HG03108 (cell line): ENCODE measurements around the gene PTPN11.
"Not testable (repeated sequence)": the region's sequence is repeated elsewhere in the genome, so short reads cannot be mapped to it uniquely, and the experiment has no call there.

Experiments used
- ATAC-seq: cut with Tn5 transposase; IDR thresholded peaks from one replicate; pipeline ENCODE4 v1.9.1; 2021; ENCODE audit warnings: moderate library complexity; ENCODE audit not compliant: unreplicated experiment

Gene PTPN11

DNA sequence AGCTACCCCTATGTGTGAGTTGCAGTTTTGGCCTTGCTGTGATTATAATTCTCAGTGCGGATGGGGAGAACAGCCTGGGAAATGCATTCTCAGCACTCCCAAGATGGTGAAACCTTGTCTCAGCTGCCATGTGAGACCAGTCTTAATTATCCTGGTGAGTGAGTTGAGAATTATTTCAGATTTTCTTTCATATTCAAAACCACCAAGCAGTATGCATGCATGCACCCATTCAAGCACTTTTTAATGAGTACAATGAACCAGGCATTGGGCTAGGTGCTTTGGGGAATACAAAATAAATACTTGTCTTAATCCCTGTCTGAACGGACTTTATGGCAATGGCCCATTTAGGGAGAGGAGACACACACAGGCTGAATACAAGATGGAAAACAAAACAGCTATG lies 94.7 kb downstream of the PTPN11 start:
- no peak for ATAC-seq

- no peak for ATAC-seq
Observed at GRCh38 chr12:112514456-112514855, 95.7 kb downstream of the PTPN11 start.

GRCh38 chr12:112514926-112515642 lies 96.3 kb downstream of the PTPN11 start:
- ATAC-seq = no peak

GRCh38 chr12:112515868-112516267 lies 97.1 kb downstream of the PTPN11 start:
- ATAC-seq = no peak

- ATAC-seq = no peak
Observed at GRCh38 chr12:112517730-112518364, 99.1 kb downstream of the PTPN11 start.

- no peak for ATAC-seq
Observed at GRCh38 chr12:112518365-112518735, 99.6 kb downstream of the PTPN11 start.

DNA sequence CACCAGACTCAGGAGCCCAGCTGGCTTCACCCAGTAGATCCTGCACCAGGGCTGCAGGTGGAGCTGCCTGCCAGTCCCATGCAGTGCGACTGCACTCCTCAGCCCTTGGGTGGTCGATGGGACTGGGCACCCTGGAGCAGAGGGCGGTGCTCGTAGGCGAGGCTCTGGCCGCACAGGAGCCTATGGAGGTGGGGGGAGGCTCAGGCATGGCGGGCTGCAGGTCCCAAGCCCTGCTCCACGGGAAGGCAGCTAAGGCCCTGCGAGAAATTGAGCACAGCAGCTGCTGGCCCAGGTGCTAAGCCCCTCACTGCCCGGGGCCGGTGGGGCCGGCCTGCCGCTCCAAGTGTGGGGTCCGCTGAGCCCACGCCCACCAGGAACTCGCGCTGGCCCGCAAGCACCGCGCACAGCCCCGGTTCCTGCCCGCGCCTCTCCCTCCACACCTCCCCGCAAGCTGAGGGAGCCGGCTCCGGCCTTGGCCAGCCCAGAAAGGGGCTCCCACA lies 101.1 kb downstream of the PTPN11 start:
- not testable (repeated sequence) for ATAC-seq

GRCh38 chr12:112523856-112524255 lies 105.1 kb downstream of the PTPN11 start:
- ATAC-seq = no peak

GRCh38 chr12:112524269-112524668 lies 105.5 kb downstream of the PTPN11 start:
- ATAC-seq = no peak

- ATAC-seq = no peak
Observed at GRCh38 chr12:112524676-112525425, 106.1 kb downstream of the PTPN11 start.

DNA sequence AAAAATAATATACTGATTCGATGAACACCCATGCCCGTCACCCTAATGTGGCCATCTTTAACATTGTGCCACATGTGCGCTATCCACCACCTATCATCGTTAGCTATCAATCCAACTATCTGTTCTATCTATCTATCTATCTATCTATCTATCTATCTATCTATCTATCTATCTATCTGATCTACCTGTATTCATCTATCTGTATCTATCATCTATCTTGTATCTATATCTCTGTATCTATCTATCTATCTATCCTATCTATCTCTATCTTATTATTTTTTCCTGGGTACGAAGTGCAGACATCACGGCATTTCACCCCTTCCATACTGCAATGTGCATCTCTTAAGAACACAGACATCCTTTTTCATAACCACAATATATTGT lies 106.7 kb downstream of the PTPN11 start:
- ATAC-seq = no peak

GRCh38 chr12:112527082-112527481 lies 108.3 kb downstream of the PTPN11 start:
- no peak for ATAC-seq

DNA sequence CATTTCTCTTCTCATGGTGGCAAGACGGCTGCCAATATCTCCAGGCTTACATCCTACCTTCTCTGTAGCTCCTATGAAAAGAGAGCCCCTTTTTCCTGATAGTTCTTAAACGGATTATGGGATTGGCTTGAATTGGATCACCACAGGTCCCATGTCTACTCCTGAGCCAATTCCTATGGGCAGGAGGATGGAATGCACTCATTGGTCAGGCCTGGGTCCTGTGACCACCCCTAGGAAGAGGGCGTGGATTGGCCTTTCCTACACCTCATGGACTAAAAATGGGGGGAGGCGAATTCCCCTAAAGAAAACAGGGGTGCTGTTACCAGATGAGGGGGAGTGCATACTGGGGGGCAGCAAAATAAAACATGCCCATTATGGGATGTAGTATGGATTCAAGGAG lies 108.8 kb downstream of the PTPN11 start:
- no peak for ATAC-seq

DNA sequence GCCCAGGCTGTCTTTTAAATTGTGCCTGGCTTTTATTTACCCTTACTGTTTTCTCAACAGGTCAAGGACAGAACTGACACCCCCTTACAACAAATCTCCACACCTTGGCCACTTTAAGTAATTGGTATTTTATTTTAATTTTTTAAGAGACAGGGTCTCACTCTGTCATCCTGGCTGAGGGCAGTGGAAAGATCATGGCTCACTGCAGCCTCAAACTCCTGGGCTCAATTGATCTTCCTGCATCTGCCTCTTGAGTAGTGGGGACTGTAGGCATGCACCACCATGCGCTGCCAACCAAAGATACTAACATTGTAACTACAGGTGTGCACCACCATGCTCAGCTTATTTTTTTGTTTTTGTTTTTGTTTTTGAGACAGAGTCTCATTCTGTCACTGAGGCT lies 109.8 kb downstream of the PTPN11 start:
- no peak for ATAC-seq

DNA sequence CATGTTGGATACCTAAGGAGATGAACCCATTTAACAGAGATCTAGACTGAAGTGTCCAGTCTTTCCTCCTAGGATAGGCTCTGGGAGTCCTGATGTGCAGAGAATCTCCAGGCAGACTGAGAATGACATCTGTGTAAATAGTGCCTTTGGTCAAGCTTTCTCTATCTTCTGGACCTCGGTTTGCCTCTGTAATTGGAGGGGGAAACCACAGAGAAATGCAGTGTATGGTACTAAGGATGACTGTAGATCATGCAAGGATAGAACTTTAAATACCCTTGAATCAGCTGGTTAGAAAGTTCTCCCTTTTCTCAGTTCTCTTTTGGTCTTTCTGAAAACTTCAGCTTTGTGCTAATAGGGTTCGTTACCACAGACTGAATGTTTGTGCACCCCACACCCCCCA lies 112.2 kb downstream of the PTPN11 start:
- no peak for ATAC-seq

GRCh38 chr12:112532106-112532505 lies 113.4 kb downstream of the PTPN11 start:
- ATAC-seq = no peak

- no peak for ATAC-seq
Observed at GRCh38 chr12:112533528-112533927, 114.8 kb downstream of the PTPN11 start.

DNA sequence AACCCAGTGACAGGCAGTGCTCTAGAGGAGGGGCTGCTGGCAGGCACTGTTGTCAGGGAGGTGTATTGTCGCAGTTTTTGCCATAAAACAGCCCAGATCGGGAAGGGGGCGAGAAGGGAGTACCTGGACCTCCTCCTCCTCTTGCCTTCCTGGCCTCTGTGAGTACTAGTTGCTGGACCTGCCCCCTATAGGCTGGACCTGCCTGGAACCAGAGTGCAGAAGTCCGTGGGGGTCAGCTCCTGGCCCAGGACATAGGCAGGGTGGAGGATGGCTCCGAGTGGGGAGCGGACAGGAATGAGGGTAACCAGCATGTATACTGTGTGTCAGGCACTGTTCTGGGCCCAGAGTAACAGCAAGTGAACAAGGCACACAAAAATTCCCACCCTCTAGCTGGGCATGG lies 116.3 kb downstream of the PTPN11 start:
- ATAC-seq = no peak

GRCh38 chr12:112535637-112536366 lies 117.1 kb downstream of the PTPN11 start:
- no peak for ATAC-seq

GRCh38 chr12:112536367-112536730 lies 117.6 kb downstream of the PTPN11 start:
- no peak for ATAC-seq

- ATAC-seq = no peak
Observed at GRCh38 chr12:112537710-112538396, 119.1 kb downstream of the PTPN11 start.
